IMR-90 (cell line): ENCODE data around the gene RER1. TPM values are rescaled to one million over a fixed set of nuclear protein-coding genes. Genes with fewer than 3 reads are reported as not detected.

ENCODE experiments used
- ATAC-seq: fragments of 200-7000 bp; cut with Tn5 transposase; 2 replicates; pipeline ENCODE4 v1.9.1; 2020; ENCODE audit warnings: low read depth, mild to moderate bottlenecking, moderate library complexity
- BruUV-seq: library from RNA; stranded (reverse); fragments of 400-500 nt; replicated peaks from 2 replicates; lab custom pipeline; 2021; lab: Mats Ljungman, UMichigan
- CTCF ChIA-PET: fragments of 300-600 bp; formaldehyde crosslinking; extraction: SDS; loops from one replicate; lab custom pipeline; 2021; ENCODE audit warnings: antibody characterized with exemption; lab: Yijun Ruan, JAX
- POLR2A ChIA-PET: fragments of 300-600 bp; sonication (Branson Sonifier 250); formaldehyde crosslinking; loops from one replicate; lab custom pipeline; 2022; ENCODE audit warnings: antibody characterized with exemption; ENCODE audit not compliant: unreplicated experiment; lab: Charles Lee
- DNase-seq: peaks from one replicate; pipeline ENCODE4 v3.0.0; 2013
- H2AFZ ChIP-seq: replicated peaks from 2 replicates; pipeline ENCODE3; 2013; ENCODE audit warnings: low read length, mild to moderate bottlenecking; ENCODE audit not compliant: poor library complexity
- H2AK5ac ChIP-seq: 2 replicates; pipeline ENCODE4 v1.6.1; 2013; ENCODE audit warnings: low read depth, low read length, inconsistent platforms
- H2AK9ac ChIP-seq: replicated peaks from 2 replicates; pipeline ENCODE3; 2013; ENCODE audit warnings: mild to moderate bottlenecking, low read depth, low read length, moderate library complexity; ENCODE audit not compliant: poor library complexity
- H2BK120ac ChIP-seq: 2 replicates; pipeline ENCODE4 v1.6.1; 2013; ENCODE audit warnings: low read depth, low read length, inconsistent platforms
- H2BK15ac ChIP-seq: 3 replicates; pipeline ENCODE4 v1.6.1; 2013; ENCODE audit warnings: low read depth, low read length, inconsistent platforms
- H2BK20ac ChIP-seq: 2 replicates; pipeline ENCODE4 v1.6.1; 2013; ENCODE audit warnings: low read depth, mild to moderate bottlenecking, inconsistent platforms, low read length, moderate library complexity
- H2BK5ac ChIP-seq: 2 replicates; pipeline ENCODE4 v1.6.1; 2013; ENCODE audit warnings: mild to moderate bottlenecking, low read depth, low read length, inconsistent platforms; ENCODE audit not compliant: poor library complexity, severe bottlenecking
- H3K14ac ChIP-seq: replicated peaks from 2 replicates; pipeline ENCODE4 v1.6.1; 2013; ENCODE audit warnings: low read depth, low read length, inconsistent platforms
- H3K18ac ChIP-seq: 2 replicates; pipeline ENCODE4 v1.6.1; 2013; ENCODE audit warnings: low read depth, low read length, control low read depth
- H3K23ac ChIP-seq: 2 replicates; pipeline ENCODE4 v1.6.1; 2013; ENCODE audit warnings: low read depth, low read length, inconsistent platforms
- H3K27ac ChIP-seq: 2 replicates; pipeline ENCODE4 v1.5.1; 2013; ENCODE audit warnings: mild to moderate bottlenecking, control low read depth, low read length; ENCODE audit not compliant: insufficient read depth
- H3K27me3 ChIP-seq: 2 replicates; pipeline ENCODE4 v1.6.1; 2013; ENCODE audit warnings: low read length; ENCODE audit not compliant: control insufficient read depth, insufficient read depth
- H3K36me3 ChIP-seq: 2 replicates; pipeline ENCODE4 v1.6.1; 2013; ENCODE audit warnings: low read length, mixed read lengths; ENCODE audit not compliant: control insufficient read depth, insufficient read depth
- H3K4ac ChIP-seq: 2 replicates; pipeline ENCODE4 v1.6.1; 2013; ENCODE audit warnings: low read depth, low read length, inconsistent platforms
- H3K4me1 ChIP-seq: 2 replicates; pipeline ENCODE4 v1.6.1; 2013; ENCODE audit warnings: low read length, mixed read lengths; ENCODE audit not compliant: control insufficient read depth, insufficient read depth
- H3K4me2 ChIP-seq: 2 replicates; pipeline ENCODE4 v1.6.1; 2013; ENCODE audit warnings: low read depth, mild to moderate bottlenecking, control low read depth, low read length, moderate library complexity
- H3K4me3 ChIP-seq: 2 replicates; pipeline ENCODE4 v1.5.1; 2013; ENCODE audit warnings: low read depth, mild to moderate bottlenecking, control low read depth, low read length, moderate library complexity; ENCODE audit not compliant: insufficient read depth
- H3K56ac ChIP-seq: 2 replicates; pipeline ENCODE4 v1.6.1; 2013; ENCODE audit warnings: low read length, inconsistent platforms; ENCODE audit not compliant: insufficient read depth; ENCODE audit errors: extremely low read depth
- H3K79me1 ChIP-seq, 2 experiments: 2 replicates each; pipeline ENCODE4 v1.6.1; 2013; ENCODE audit warnings: low read length in 2 of 2, inconsistent platforms in 1 of 2, low read depth in 1 of 2
- H3K9ac ChIP-seq: 2 replicates; pipeline ENCODE4 v1.6.1; 2013; ENCODE audit warnings: low read depth, low read length, control low read depth
- H3K9me1 ChIP-seq: 2 replicates; pipeline ENCODE4 v1.6.1; 2013; ENCODE audit warnings: low read length, inconsistent platforms; ENCODE audit not compliant: insufficient read depth
- H3K9me3 ChIP-seq: 2 replicates; pipeline ENCODE4 v1.6.1; 2013; ENCODE audit warnings: low read length; ENCODE audit not compliant: control insufficient read depth, insufficient read depth
- H4K20me1 ChIP-seq: 2 replicates; pipeline ENCODE4 v1.6.1; 2013; ENCODE audit warnings: low read length, inconsistent platforms; ENCODE audit not compliant: insufficient read depth
- H4K5ac ChIP-seq: 2 replicates; pipeline ENCODE4 v1.6.1; 2013; ENCODE audit warnings: mild to moderate bottlenecking, low read depth, low read length, control low read depth
- H4K8ac ChIP-seq, 2 experiments: 2 replicates each; pipeline ENCODE4 v1.6.1; 2013; ENCODE audit warnings: low read depth in 2 of 2, low read length in 2 of 2, control low read depth in 1 of 2, inconsistent platforms in 1 of 2
- H4K91ac ChIP-seq: 2 replicates; pipeline ENCODE4 v1.6.1; 2013; ENCODE audit warnings: low read depth, low read length, inconsistent platforms; ENCODE audit not compliant: insufficient read depth
- BHLHE40 ChIP-seq: fragments of 150-350 bp; IDR thresholded peaks from 2 replicates; pipeline ENCODE4 v1.6.1; 2016; ENCODE audit warnings: mild to moderate bottlenecking, low read depth, low read length
- CEBPB ChIP-seq: IDR thresholded peaks from 2 replicates; pipeline ENCODE4 v1.6.1; 2012; ENCODE audit warnings: low read depth, low read length, improper control_type of control experiment
- CHD1 ChIP-seq: IDR thresholded peaks from 2 replicates; pipeline ENCODE4 v1.6.1; 2012; ENCODE audit warnings: low read depth, low read length, improper control_type of control experiment
- CTCF ChIP-seq: conservative IDR thresholded peaks from 2 replicates; pipeline ENCODE4 v1.5.1; 2012; ENCODE audit warnings: mild to moderate bottlenecking, low read depth, low read length, improper control_type of control experiment
- FOS ChIP-seq: fragments of 150-350 bp; IDR thresholded peaks from 2 replicates; pipeline ENCODE4 v1.6.1; 2016; ENCODE audit warnings: low read depth, low read length
- MAFK ChIP-seq: IDR thresholded peaks from 2 replicates; pipeline ENCODE4 v1.6.1; 2012; ENCODE audit warnings: low read depth, low read length, improper control_type of control experiment
- MAZ ChIP-seq: IDR thresholded peaks from 2 replicates; pipeline ENCODE4 v1.6.1; 2012; ENCODE audit warnings: low read depth, mild to moderate bottlenecking, low read length, improper control_type of control experiment, moderate library complexity, borderline replicate concordance
- MXI1 ChIP-seq: IDR thresholded peaks from 2 replicates; pipeline ENCODE4 v1.6.1; 2012; ENCODE audit warnings: low read depth, mild to moderate bottlenecking, low read length, moderate library complexity, borderline replicate concordance
- NFE2L2 ChIP-seq: fragments of 150-350 bp; IDR thresholded peaks from 2 replicates; pipeline ENCODE4 v1.6.1; 2016; ENCODE audit warnings: low read depth, mild to moderate bottlenecking, low read length
- POLR2A ChIP-seq: IDR thresholded peaks from 2 replicates; pipeline ENCODE4 v1.6.1; 2012; ENCODE audit warnings: mild to moderate bottlenecking, low read depth, low read length
- RAD21 ChIP-seq: IDR thresholded peaks from 2 replicates; pipeline ENCODE4 v1.6.1; 2012; ENCODE audit warnings: low read length, improper control_type of control experiment
- RCOR1 ChIP-seq: IDR thresholded peaks from 2 replicates; pipeline ENCODE4 v1.6.1; 2012; ENCODE audit warnings: mild to moderate bottlenecking, low read length, improper control_type of control experiment; ENCODE audit not compliant: insufficient replicate concordance
- RFX5 ChIP-seq: IDR thresholded peaks from 2 replicates; pipeline ENCODE4 v1.8.0; 2012; ENCODE audit warnings: low read depth, mild to moderate bottlenecking, low read length, moderate library complexity
- SMC3 ChIP-seq: fragments of 150-350 bp; IDR thresholded peaks from 2 replicates; pipeline ENCODE4 v1.6.1; 2016; ENCODE audit warnings: low read depth, mild to moderate bottlenecking, antibody characterized with exemption, low read length, moderate library complexity
- USF2 ChIP-seq: fragments of 150-350 bp; IDR thresholded peaks from 2 replicates; pipeline ENCODE4 v1.6.1; 2017; ENCODE audit warnings: mild to moderate bottlenecking, antibody characterized with exemption, low read length, low read depth
- WGBS, 2 experiments: methylation state at CpG; one replicate each; pipeline versions ENCODE4 v1.1.5 to v1.1.7; 2013; ENCODE audit warnings: missing lambda C conversion rate in 2 of 2; ENCODE audit not compliant: insufficient read length in 1 of 2; ENCODE audit errors: extremely low coverage in 2 of 2; 5-methylcytosine and 5-hydroxymethylcytosine counted together
- dilution Hi-C: fragments of 300-500 bp; cut with HindIII; formaldehyde crosslinking; loops from one replicate; pipeline ENCODE4 v1.14.3; 2018; ENCODE audit warnings: low sequenced_read_pairs; ENCODE audit not compliant: unreplicated experiment
- in situ Hi-C: fragments of 300-500 bp; cut with MboI; formaldehyde crosslinking; loops from 3 replicates; pipeline ENCODE4 v1.14.3; 2019; ENCODE audit warnings: low sequenced_read_pairs, inconsistent platforms, mixed read lengths
- intact Hi-C: fragments of 100-400 bp; cut with micrococcal nuclease; formaldehyde crosslinking; loops from 2 replicates; pipeline ENCODE4 v1.10.0; 2022
- polyA plus RNA-seq, 3 experiments: library from polyadenylated mRNA; depleted of rRNA; stranded (reverse); fragments of >200 nt; gene quantifications; 2 replicates each; pipeline ENCODE4 v1.2.3, GENCODE V29; 2012; ENCODE audit warnings: low replicate concordance in 1 of 3
- total RNA-seq: library from RNA; depleted of rRNA; stranded (reverse); fragments of >200 nt; gene quantifications from 2 replicates; pipeline ENCODE4 v1.2.3, GENCODE V29; 2012
- TF ChIP-seq, protein P1 (sequence below): fragments of 150-350 bp; IDR thresholded peaks from 2 replicates; pipeline ENCODE4 v1.6.1; 2016; ENCODE audit warnings: low read depth, mild to moderate bottlenecking, low read length, moderate library complexity, borderline replicate concordance

Gene RER1
- total and polyA plus RNA-seq, 2 of the 4 experiments (the other 2 are of a cell fraction) = 47.1 to 240 TPM

DNA sequence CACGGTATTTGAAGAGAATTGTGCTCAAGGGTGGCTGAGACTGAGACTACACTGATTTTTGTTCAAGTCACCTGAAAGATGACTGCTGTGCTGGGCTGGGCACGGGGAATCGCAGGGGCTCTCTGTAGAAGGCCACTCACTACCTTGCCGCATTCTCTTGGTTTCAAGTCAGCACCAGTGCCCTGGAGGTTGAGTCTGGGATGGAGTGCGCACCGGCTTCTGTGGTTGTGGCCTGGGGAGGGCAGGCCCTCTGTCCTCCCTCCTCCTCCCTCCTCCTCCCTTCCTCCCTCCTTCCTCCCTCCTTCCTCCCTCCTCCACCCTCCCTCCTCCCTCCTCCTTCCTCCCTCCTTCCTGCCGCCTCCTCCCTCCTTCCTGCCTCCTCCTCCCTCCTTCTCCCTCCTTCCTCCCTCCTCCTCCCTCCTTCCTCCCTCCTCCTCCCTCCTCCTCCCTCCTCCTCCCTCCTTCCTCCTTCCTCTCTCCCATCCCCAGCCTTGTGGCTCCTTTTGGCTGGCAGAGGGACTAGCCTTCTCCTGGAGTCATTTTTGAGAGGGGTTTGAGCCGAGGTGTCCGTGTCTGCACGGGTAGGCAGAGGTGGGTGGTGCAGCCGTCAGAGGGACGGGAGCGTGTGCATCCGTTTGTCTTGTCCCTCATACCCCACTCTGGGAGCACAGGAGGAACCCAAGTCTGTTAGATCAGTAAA is 9.5 kb downstream of the RER1 start:
- intact Hi-C loops = no loop called here
- dilution Hi-C loops = no loop called here

More for the DNA sequence above, 9.5 kb downstream of the RER1 start:
- H3K4me3 ChIP-seq = no peak overlapping the region
- no peak overlapping the region for H2BK5ac ChIP-seq
- no peak overlapping the region for H2AK5ac ChIP-seq
- no peak overlapping the region for H3K9ac ChIP-seq
- no peak overlapping the region for H3K23ac ChIP-seq
- H3K4me1 ChIP-seq = peaks cover 4% of the 10 kb centered on the region
- no peak overlapping the region for H4K8ac ChIP-seq
- H3K27me3 ChIP-seq = no peaks in the 10 kb centered on the region
- H2BK120ac ChIP-seq = no peak overlapping the region
- BruUV-seq = no TSS peak
- no peak overlapping the region for H3K4ac ChIP-seq
- no peak overlapping the region for H3K14ac ChIP-seq
- ATAC-seq (no peak), DNase-seq (no peak)
- no peak overlapping the region for H2AK9ac ChIP-seq
- H3K9me3 ChIP-seq = no peaks in the 10 kb centered on the region
- H4K5ac ChIP-seq = no peak overlapping the region
- peaks cover 87% of the 10 kb centered on the region for H3K36me3 ChIP-seq
- H3K27ac ChIP-seq = no peak overlapping the region
- no peak overlapping the region for H3K4me2 ChIP-seq
- H4K20me1 ChIP-seq = peaks cover 51% of the 10 kb centered on the region
- TF ChIP-seq CTCF (no peak), NFE2L2 (no peak), CHD1 (no peak), CEBPB (no peak), RFX5 (no peak), RCOR1 (no peak), FOS (no peak), MAZ (no peak), POLR2A (no peak), MXI1 (no peak), BHLHE40 (no peak), USF2 (no peak), MAFK (no peak), RAD21 (no peak), SMC3 (no peak)
- TF ChIP-seq, protein P1, sequence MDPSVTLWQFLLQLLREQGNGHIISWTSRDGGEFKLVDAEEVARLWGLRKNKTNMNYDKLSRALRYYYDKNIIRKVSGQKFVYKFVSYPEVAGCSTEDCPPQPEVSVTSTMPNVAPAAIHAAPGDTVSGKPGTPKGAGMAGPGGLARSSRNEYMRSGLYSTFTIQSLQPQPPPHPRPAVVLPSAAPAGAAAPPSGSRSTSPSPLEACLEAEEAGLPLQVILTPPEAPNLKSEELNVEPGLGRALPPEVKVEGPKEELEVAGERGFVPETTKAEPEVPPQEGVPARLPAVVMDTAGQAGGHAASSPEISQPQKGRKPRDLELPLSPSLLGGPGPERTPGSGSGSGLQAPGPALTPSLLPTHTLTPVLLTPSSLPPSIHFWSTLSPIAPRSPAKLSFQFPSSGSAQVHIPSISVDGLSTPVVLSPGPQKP = no peak
- POLR2A ChIA-PET = no interaction called here
- H4K91ac ChIP-seq = no peak overlapping the region
- H3K79me1 ChIP-seq = peaks cover 22 to 66% of the 10 kb centered on the region in 2 experiments
- H3K56ac ChIP-seq = no peak overlapping the region
- no peak overlapping the region for H2BK15ac ChIP-seq
- no peaks in the 10 kb centered on the region; the same call in 1 of the 2 replicates for H3K9me1 ChIP-seq
- CTCF ChIA-PET = no interaction called here
- in situ Hi-C loops = loop anchor here (25.0 kb wide), 1 partner anchor 911 kb away; no protein-coding TSS in a partner anchor
- no peak overlapping the region for H2BK20ac ChIP-seq
- WGBS, 2 experiments = 0% methylated on average over 1 of the region's 14 CpGs; no CpG with 5 or more reads in 1 of the 2 experiments
- H2AFZ ChIP-seq = no peak overlapping the region
- no peak overlapping the region for H3K18ac ChIP-seq
